A549 (cell line): ENCODE results near the gene SPHK1.

Source experiments
- ZNF302 ChIP-seq: fragments of 250-450 bp; sonication (Bioruptor Pico); IDR thresholded peaks from 2 replicates; pipeline ENCODE4 v1.9.0; 2021; ENCODE audit warnings: inconsistent platforms, mild to moderate bottlenecking, moderate library complexity
- TF ChIP-seq, protein P1 (sequence below): fragments of >200 bp; sonication (Bioruptor Twin); formaldehyde crosslinking; IDR thresholded peaks from 3 replicates; pipeline ENCODE4 v1.5.1; 2016
- TF ChIP-seq, protein P2 (sequence below): IDR thresholded peaks from 2 replicates; pipeline ENCODE4 v1.6.1; 2012

DNA sequence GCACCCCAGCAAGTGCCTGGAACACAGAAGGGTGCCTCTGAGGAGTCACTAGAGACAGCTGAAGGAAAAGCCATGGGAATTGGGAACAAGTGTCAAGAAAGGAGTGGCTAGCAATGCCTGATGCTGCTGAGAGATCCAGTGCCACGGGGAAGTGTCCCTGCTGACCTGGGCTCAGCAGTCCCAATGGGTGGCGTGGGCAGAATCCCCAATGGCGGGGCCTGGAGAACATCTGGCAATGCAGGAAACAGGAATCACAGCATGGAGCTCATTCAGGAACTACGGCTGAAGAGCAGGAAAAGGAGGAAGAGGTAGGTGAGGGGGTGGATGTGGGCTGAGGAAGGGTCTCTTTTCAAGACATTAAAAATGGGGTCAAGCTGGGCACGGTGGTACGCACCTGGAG lies 38.5 kb downstream of the SPHK1 start:
- TF ChIP-seq, protein P1, sequence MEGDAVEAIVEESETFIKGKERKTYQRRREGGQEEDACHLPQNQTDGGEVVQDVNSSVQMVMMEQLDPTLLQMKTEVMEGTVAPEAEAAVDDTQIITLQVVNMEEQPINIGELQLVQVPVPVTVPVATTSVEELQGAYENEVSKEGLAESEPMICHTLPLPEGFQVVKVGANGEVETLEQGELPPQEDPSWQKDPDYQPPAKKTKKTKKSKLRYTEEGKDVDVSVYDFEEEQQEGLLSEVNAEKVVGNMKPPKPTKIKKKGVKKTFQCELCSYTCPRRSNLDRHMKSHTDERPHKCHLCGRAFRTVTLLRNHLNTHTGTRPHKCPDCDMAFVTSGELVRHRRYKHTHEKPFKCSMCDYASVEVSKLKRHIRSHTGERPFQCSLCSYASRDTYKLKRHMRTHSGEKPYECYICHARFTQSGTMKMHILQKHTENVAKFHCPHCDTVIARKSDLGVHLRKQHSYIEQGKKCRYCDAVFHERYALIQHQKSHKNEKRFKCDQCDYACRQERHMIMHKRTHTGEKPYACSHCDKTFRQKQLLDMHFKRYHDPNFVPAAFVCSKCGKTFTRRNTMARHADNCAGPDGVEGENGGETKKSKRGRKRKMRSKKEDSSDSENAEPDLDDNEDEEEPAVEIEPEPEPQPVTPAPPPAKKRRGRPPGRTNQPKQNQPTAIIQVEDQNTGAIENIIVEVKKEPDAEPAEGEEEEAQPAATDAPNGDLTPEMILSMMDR = no peak
- TF ChIP-seq ZNF302 (CRISPR knock-in tag) = no peak
- TF ChIP-seq, protein P2, sequence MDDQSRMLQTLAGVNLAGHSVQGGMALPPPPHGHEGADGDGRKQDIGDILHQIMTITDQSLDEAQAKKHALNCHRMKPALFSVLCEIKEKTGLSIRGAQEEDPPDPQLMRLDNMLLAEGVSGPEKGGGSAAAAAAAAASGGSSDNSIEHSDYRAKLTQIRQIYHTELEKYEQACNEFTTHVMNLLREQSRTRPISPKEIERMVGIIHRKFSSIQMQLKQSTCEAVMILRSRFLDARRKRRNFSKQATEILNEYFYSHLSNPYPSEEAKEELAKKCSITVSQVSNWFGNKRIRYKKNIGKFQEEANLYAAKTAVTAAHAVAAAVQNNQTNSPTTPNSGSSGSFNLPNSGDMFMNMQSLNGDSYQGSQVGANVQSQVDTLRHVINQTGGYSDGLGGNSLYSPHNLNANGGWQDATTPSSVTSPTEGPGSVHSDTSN = no peak
